ENCODE measurements around the gene HOXC9. TPM values are rescaled to one million over a fixed set of nuclear protein-coding genes. Genes with fewer than 3 reads are reported as not detected.

Gene HOXC9
- total RNA-seq, 1 donor from 2014 or later: 0.28 TPM

DNA sequence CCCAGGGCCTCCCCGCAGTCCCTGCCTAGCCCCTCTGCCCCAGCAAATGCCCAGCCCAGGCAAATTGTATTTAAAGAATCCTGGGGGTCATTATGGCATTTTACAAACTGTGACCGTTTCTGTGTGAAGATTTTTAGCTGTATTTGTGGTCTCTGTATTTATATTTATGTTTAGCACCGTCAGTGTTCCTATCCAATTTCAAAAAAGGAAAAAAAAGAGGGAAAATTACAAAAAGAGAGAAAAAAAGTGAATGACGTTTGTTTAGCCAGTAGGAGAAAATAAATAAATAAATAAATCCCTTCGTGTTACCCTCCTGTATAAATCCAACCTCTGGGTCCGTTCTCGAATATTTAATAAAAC lies 30.5 kb downstream of the HOXC9 start:
- Mint-ChIP-seq H3K4me1 (ENCODE audit: unreplicated experiment) (peaks cover 30% of the 10 kb centered on the region), H3K4me3 (ENCODE audit: unreplicated experiment) (peak overlapping the region; percentile 45), H3K36me3 (ENCODE audit: low read depth, unreplicated experiment) (peaks cover 7% of the 10 kb centered on the region), H3K27me3 (ENCODE audit: unreplicated experiment) (peaks cover 58% of the 10 kb centered on the region), H3K27ac (ENCODE audit: unreplicated experiment) (no peak overlapping the region), H3K9me3 (ENCODE audit: unreplicated experiment) (no peaks in the 10 kb centered on the region)
- TF ChIP-seq, protein P1, sequence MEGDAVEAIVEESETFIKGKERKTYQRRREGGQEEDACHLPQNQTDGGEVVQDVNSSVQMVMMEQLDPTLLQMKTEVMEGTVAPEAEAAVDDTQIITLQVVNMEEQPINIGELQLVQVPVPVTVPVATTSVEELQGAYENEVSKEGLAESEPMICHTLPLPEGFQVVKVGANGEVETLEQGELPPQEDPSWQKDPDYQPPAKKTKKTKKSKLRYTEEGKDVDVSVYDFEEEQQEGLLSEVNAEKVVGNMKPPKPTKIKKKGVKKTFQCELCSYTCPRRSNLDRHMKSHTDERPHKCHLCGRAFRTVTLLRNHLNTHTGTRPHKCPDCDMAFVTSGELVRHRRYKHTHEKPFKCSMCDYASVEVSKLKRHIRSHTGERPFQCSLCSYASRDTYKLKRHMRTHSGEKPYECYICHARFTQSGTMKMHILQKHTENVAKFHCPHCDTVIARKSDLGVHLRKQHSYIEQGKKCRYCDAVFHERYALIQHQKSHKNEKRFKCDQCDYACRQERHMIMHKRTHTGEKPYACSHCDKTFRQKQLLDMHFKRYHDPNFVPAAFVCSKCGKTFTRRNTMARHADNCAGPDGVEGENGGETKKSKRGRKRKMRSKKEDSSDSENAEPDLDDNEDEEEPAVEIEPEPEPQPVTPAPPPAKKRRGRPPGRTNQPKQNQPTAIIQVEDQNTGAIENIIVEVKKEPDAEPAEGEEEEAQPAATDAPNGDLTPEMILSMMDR (IDR thresholded peaks at IDR 0.05; ENCODE audit: unreplicated experiment): no peak
- DNase-seq (ENCODE audit: low spot score): no peak

DNA sequence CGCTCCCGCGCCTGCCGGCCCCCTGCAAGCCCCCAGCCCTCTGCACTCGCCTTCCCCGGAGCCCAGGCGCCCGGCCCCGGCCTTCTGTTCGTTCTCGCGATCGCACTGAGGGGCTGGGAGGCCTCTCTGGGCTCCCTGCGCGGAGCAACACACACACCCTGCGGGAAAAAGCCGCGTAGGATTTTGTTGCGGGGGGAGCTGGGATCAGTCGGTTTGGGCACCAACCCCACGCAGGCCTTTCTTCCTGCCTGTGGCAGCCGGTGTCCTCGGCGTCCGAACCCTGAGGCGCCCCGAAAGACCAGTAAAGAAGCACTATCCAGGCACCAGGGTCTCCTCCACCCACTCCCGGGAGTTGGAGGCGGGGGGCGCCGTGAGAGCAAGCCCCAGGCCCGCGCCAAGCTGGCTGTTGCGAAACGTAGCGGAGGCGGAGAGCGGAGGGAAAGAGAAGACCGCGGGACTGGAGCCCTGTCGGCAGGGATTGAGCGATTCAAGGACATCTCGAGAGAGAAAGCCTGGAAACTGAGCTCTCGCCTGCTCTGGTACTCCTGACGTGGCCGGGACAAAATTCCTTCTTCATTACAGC lies 31.0 kb downstream of the HOXC9 start:
- Mint-ChIP-seq H3K4me3 (ENCODE audit: unreplicated experiment) (no peak overlapping the region), H3K27me3 (ENCODE audit: unreplicated experiment) (peaks cover 56% of the 10 kb centered on the region), H3K4me1 (ENCODE audit: unreplicated experiment) (peaks cover 34% of the 10 kb centered on the region), H3K27ac (ENCODE audit: unreplicated experiment) (no peak overlapping the region), H3K36me3 (ENCODE audit: low read depth, unreplicated experiment) (peaks cover 7% of the 10 kb centered on the region), H3K9me3 (ENCODE audit: unreplicated experiment) (no peaks in the 10 kb centered on the region)
- no peak for DNase-seq (ENCODE audit: low spot score)
- TF ChIP-seq, protein P1 (IDR thresholded peaks at IDR 0.05; ENCODE audit: unreplicated experiment): no peak

DNA sequence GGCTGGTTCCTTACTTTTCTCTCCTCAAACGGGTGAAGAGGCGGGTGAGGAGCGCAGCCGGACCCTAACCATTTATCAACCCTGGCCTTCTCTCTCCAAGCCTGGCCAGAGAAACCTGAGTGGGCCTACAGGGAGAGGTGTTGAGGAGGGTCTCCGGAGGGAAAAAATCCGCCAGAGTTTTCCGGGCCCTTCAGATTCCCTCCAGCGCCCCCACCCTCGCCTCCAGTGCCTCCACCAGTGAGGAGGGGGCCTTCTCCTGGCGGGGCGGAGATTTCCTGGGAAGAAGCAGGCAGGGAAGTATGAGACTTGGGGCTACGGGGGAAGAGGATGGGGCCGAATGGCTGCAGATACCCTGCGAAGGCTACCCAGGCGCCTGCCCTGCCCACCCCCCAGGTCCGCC lies 31.5 kb downstream of the HOXC9 start:
- TF ChIP-seq, protein P1 (IDR thresholded peaks at IDR 0.05; ENCODE audit: unreplicated experiment): no peak
- no peak overlapping the region for H3K4me3 Mint-ChIP-seq (ENCODE audit: unreplicated experiment)
- no peak for DNase-seq (ENCODE audit: low spot score)
- H3K27ac Mint-ChIP-seq (ENCODE audit: unreplicated experiment): no peak overlapping the region
- peaks cover 35% of the 10 kb centered on the region for H3K4me1 Mint-ChIP-seq (ENCODE audit: unreplicated experiment)
- H3K27me3 Mint-ChIP-seq (ENCODE audit: unreplicated experiment): peaks cover 59% of the 10 kb centered on the region
- H3K9me3 Mint-ChIP-seq (ENCODE audit: unreplicated experiment): no peaks in the 10 kb centered on the region
- peaks cover 7% of the 10 kb centered on the region for H3K36me3 Mint-ChIP-seq (ENCODE audit: low read depth, unreplicated experiment)

DNA sequence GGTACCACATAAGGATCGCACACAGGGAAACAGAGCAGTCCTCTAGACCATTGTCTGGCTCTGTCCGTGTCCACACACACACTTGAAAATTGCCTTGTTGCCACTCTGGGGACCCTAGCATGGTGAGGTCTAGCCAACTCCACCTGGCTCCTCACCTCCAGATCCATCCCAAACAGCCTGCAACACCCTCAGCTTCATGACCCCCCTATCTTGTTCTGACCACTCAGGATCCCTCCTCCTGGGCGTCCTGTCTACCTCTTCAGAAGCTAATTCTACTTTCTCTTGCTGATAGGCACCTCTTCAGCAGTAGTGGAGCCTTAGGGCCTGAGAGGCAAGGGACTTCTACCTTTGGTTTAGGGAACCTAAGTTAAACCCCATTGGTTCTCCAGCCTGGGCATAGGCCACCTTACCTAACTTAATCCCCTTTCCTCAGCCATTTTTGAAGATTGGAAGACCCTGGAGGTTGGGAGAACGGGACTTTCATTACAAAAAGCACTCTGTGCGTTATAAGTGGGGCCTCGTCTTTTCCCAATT lies 32.2 kb downstream of the HOXC9 start:
- Mint-ChIP-seq H3K9me3 (ENCODE audit: unreplicated experiment) (no peaks in the 10 kb centered on the region), H3K4me3 (ENCODE audit: unreplicated experiment) (peak overlapping the region; percentile 15), H3K27ac (ENCODE audit: unreplicated experiment) (peak overlapping the region; percentile 48), H3K4me1 (ENCODE audit: unreplicated experiment) (peaks cover 33% of the 10 kb centered on the region), H3K27me3 (ENCODE audit: unreplicated experiment) (peaks cover 57% of the 10 kb centered on the region), H3K36me3 (ENCODE audit: low read depth, unreplicated experiment) (peaks cover 7% of the 10 kb centered on the region)
- DNase-seq (ENCODE audit: low spot score): no peak
- TF ChIP-seq, protein P1 (IDR thresholded peaks at IDR 0.05; ENCODE audit: unreplicated experiment): no peak

DNA sequence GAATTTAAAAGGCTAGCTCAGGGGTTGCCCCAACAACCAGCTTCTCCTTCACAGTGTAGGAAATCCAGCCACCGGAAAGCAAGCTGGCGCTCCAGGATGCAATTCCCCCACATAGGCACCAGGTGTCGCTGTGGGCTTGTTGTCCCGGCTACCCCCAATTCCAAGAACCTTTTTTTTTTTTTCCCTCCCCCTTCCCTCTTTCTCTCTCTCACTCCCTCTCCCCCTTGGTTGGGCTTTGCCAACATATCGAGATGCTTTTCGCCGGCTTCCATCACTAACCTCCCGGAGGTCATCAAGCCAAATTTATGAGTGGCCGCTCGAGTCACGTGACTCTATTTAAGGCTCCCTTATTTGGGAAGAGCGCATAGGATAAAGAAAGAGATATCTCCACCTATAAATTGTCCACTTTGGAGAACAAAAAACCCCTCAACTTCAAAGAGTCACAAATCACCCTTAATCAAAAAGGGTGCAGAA lies 32.7 kb downstream of the HOXC9 start, which contains the start of gene HOXC5:
Gene HOXC5 (plus strand): TSS at position 424 of the 474 bp plus-strand sequence. CDS start 73 bp downstream, outside the sequence.
- Mint-ChIP-seq H3K27me3 (ENCODE audit: unreplicated experiment) (peaks cover 56% of the 10 kb centered on the region), H3K4me3 (ENCODE audit: unreplicated experiment) (peak within 1 kb of the TSS; percentile 47), H3K36me3 (ENCODE audit: low read depth, unreplicated experiment) (peaks cover 7% of the 10 kb centered on the region), H3K4me1 (ENCODE audit: unreplicated experiment) (peaks cover 31% of the 10 kb centered on the region), H3K27ac (ENCODE audit: unreplicated experiment) (peak within 1 kb of the TSS; percentile 48), H3K9me3 (ENCODE audit: unreplicated experiment) (no peaks in the 10 kb centered on the region)
- TF ChIP-seq, protein P1 (IDR thresholded peaks at IDR 0.05; ENCODE audit: unreplicated experiment): peak; percentile 99
- peak; percentile 80 for DNase-seq (ENCODE audit: low spot score)
